ENCODE results near the gene ACOX2.

ACOX2 gene

DNA sequence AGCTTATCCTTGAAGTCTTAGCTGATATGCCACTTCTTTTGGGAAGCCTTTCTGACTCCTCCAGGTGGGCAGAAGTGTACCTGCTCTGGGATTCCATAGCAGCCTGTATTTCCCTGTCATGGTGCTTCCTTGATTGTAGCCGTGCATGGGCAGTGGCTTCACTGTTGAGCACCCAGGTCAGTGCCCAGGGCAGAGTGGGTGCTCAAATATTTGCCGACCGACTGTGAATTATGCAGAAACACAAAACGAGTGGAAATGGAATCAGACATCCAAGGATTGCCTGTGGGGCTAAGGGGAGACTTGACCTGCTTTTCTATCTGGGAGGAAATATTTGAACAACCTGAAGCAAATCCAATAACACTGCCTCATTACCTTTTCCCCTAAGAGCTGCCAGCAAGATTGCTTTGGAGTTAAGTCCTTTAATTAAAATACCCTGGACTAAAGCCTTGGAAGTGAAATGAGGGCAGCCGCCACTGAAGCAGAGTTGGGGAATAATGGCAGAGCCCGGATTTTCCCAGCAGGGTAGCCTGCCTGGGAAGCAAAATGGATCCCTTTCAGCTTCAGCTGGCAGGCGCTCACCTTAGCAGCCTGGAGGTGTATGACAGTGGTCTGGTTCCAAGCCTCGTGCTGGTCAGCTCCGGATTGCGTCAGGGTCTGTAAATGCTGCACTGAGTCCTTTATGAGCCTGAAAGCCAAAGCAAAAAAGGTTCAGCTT lies 14.9 kb downstream of the ACOX2 start:
- DNase-seq (ENCODE audit: low read depth): no peak
- no peak overlapping the region for H3K4me3 ChIP-seq (ENCODE audit: low read depth, low read length)
- TF ChIP-seq, protein P1, sequence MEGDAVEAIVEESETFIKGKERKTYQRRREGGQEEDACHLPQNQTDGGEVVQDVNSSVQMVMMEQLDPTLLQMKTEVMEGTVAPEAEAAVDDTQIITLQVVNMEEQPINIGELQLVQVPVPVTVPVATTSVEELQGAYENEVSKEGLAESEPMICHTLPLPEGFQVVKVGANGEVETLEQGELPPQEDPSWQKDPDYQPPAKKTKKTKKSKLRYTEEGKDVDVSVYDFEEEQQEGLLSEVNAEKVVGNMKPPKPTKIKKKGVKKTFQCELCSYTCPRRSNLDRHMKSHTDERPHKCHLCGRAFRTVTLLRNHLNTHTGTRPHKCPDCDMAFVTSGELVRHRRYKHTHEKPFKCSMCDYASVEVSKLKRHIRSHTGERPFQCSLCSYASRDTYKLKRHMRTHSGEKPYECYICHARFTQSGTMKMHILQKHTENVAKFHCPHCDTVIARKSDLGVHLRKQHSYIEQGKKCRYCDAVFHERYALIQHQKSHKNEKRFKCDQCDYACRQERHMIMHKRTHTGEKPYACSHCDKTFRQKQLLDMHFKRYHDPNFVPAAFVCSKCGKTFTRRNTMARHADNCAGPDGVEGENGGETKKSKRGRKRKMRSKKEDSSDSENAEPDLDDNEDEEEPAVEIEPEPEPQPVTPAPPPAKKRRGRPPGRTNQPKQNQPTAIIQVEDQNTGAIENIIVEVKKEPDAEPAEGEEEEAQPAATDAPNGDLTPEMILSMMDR (IDR thresholded peaks at IDR 0.05; ENCODE audit: control insufficient read depth, extremely low read depth, insufficient read depth): no peak

DNA sequence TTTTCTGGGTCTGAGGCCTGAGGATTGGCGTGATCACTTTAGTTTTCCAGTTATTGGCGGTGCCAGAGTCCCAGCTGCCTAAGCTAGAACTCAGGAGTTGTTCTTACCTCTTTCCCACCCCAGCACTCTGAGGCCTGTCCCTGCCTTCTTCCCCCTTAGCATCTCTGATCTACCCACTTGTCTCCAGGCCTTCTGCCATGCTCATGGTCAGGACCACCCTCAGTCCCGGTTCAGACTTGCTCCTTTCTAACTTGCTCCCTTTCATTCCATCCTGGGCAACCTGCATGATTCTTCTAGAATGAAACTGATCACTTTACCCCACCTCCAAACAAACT lies 15.7 kb downstream of the ACOX2 start:
- DNase-seq (ENCODE audit: low read depth): no peak
- no peak overlapping the region for H3K4me3 ChIP-seq (ENCODE audit: low read depth, low read length)
- TF ChIP-seq, protein P1 (IDR thresholded peaks at IDR 0.05; ENCODE audit: control insufficient read depth, extremely low read depth, insufficient read depth): no peak

DNA sequence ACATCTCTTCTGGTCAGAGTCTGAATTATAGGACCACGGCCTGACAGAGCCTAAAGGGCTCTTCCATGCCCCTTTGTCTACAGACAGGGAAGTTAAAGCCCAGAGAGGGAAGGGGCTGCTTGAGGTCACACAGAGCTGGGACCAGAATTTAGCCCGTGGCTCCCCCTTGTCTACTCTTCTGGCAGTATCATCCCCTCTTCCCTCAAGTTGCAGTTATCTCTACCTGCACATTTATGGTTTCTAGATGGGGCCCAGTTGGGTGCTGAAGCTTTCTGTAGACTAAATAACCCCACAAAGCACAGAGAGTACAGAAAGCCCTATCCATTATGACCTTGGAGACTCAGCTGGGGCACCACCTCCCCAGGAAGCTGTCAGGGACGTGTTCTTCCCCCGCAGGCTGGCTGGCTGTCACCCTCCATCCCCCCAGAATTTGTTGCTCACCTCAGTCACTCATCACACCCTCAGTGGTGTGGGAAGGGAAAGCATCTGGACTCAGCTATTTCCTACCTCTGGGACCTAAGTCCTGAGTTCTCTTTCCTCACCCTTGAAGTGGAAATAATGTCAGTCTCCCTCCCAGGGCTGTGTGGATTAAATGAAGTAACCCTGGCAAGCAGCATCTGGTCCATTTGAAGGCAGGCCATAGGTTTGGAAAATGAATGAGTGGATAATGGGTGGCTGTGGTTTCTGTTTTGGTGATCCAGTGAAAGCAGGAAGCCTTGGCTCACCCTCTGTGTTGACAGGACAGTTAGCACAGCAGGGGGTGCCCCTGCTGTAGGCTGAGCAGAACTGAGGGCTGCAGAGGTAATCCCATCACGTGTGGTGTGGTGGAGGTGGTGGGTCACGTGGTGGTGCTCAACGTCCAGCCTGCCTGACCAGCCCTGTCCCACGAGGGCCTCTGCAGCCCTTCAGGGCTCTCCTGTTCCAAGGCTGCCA lies 16.3 kb downstream of the ACOX2 start:
- no peak overlapping the region for H3K4me3 ChIP-seq (ENCODE audit: low read depth, low read length)
- TF ChIP-seq, protein P1 (IDR thresholded peaks at IDR 0.05; ENCODE audit: control insufficient read depth, extremely low read depth, insufficient read depth): no peak
- DNase-seq (ENCODE audit: low read depth): no peak

DNA sequence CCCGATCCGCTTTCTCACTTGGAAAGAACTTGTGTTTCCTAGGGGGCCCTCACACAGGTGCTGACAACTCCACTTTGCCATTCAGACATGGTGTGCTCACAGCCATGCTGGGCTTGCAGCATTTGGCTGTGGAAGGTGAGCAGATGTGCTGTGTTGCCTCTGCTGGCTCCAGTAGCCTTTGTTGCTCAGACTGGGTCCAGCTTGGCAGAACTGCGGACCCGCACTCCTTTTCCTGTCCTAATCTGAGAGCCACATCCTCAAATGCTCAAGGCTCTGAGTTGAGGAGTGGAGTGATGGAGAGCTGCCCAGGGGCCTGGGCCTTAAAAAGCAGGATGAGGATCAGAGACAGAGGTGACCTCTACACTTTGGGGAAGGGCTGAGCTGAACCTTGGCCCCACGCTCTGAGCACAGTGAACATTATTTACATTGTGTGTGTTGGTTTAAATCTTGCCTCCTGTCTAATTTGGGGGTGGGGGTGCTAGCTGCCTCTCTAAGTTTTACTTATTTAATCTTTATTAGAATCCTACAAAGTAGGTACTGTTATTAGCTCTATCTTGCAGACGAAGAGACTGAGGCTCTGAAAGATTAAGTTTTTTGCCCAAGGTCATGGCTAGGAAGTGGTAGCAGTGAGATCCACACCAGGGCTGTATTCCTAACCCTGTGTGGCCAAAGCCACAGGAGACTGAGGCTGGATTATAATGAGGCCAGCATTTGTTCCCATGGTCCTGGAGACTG lies 17.2 kb downstream of the ACOX2 start:
- no peak for DNase-seq (ENCODE audit: low read depth)
- TF ChIP-seq, protein P1 (IDR thresholded peaks at IDR 0.05; ENCODE audit: control insufficient read depth, extremely low read depth, insufficient read depth): no peak
- no peak overlapping the region for H3K4me3 ChIP-seq (ENCODE audit: low read depth, low read length)

DNA sequence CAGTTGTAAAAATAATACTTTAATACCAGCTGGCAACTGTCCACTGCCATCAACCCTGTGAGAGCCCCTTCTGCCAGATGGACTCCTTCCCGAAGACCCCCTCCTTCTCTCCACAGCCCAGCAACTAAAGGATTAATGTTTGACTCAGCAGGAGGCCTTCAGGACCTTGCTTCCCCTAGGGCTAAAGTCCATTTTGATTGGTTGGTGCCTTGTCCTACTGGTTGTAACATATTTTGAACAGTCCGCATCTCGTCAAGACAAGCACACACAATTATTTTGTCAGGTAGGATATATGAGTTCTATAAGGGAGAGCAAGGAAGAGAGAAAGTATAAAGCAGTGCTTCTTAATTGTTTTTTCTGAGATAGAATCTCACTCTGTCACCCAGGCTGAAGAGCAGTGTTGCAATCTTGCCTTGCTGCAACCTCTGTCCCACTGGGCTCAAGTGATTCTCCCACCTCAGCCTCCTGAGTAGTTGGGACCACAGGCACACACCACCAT lies 18.6 kb downstream of the ACOX2 start:
- TF ChIP-seq, protein P1 (IDR thresholded peaks at IDR 0.05; ENCODE audit: control insufficient read depth, extremely low read depth, insufficient read depth): no peak
- H3K4me3 ChIP-seq (ENCODE audit: low read depth, low read length): no peak overlapping the region
- no peak for DNase-seq (ENCODE audit: low read depth)

DNA sequence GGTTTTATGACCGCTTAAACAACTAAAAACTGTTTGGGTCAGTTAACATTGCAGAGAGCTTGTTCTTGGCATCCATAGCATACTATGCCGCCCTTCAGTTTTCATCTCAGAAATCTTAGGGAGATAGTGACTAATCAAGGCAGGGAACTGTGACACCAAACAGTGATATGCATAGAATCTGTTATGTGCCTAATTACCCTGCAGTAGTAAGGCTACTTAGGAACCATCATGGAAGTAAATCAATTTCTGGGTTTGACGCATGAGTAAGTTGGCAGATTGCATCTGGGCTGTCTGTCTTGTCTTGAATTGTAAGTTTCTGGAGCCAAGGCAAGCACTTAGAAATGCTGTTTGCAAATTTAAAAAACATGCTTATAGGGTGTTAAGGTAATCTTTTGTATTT lies 22.6 kb downstream of the ACOX2 start:
- TF ChIP-seq, protein P1 (IDR thresholded peaks at IDR 0.05; ENCODE audit: control insufficient read depth, extremely low read depth, insufficient read depth): no peak
- no peak overlapping the region for H3K4me3 ChIP-seq (ENCODE audit: low read depth, low read length)
- no peak for DNase-seq (ENCODE audit: low read depth)

Measured in LNCaP clone FGC (cell line).